ENCODE measurements around the gene F10. TPM values are rescaled to one million over a fixed set of nuclear protein-coding genes. Genes with fewer than 3 reads are reported as not detected.

The F10 gene
- total and polyA plus RNA-seq, 2 of the 13 experiments (the other 11 are each of a cell fraction or from before 2014, with no cell fraction given), result 58.4 to 237 TPM

- TF ChIP-seq ZNF605 (CRISPR knock-in tag; IDR thresholded peaks at IDR 0.05) (peak; percentile 64), ZFP36L2 (CRISPR knock-in tag; IDR thresholded peaks at IDR 0.05) (no peak), ZC3H13 (CRISPR knock-in tag; IDR thresholded peaks at IDR 0.05) (peak; percentile 83), PLRG1 (conservative IDR thresholded peaks at IDR 0.05) (no peak), NFAT5 (CRISPR knock-in tag; IDR thresholded peaks at IDR 0.05) (peak; percentile 47; the same call in 1 of the 2 replicates), RERE (CRISPR knock-in tag; IDR thresholded peaks at IDR 0.05; ENCODE audit: low read depth) (no peak), AGO2 (optimal IDR thresholded peaks at IDR 0.05; ENCODE audit: low read depth, low read length) (peak; percentile 97), FUBP1 (CRISPR knock-in tag; IDR thresholded peaks at IDR 0.05; ENCODE audit: borderline replicate concordance) (no peak), STAT6 (CRISPR knock-in tag; IDR thresholded peaks at IDR 0.05; ENCODE audit: borderline replicate concordance) (no peak), ATAD3A (CRISPR knock-in tag; IDR thresholded peaks at IDR 0.05) (no peak)
These were observed 30.6 kb downstream of the F10 start (continued) for GRCh38 chr13:113152984-113153809.
